Stimulated activated CD8-positive, alpha-beta memory T cell treated with anti-CD3 and anti-CD28 coated beads, Interleukin-7, amount 100 ng/mL, for 24 hours (primary cell): ENCODE measurements around the gene LATS1.
"Not testable (repeated sequence)": the region's sequence is repeated elsewhere in the genome, so short reads cannot be mapped to it uniquely, and the experiment has no call there.

Experiments
- DNase-seq: peaks from one replicate; pipeline ENCODE4 v3.0.0-alpha.2; 2020; ENCODE audit warnings: low read depth

LATS1 gene

DNA sequence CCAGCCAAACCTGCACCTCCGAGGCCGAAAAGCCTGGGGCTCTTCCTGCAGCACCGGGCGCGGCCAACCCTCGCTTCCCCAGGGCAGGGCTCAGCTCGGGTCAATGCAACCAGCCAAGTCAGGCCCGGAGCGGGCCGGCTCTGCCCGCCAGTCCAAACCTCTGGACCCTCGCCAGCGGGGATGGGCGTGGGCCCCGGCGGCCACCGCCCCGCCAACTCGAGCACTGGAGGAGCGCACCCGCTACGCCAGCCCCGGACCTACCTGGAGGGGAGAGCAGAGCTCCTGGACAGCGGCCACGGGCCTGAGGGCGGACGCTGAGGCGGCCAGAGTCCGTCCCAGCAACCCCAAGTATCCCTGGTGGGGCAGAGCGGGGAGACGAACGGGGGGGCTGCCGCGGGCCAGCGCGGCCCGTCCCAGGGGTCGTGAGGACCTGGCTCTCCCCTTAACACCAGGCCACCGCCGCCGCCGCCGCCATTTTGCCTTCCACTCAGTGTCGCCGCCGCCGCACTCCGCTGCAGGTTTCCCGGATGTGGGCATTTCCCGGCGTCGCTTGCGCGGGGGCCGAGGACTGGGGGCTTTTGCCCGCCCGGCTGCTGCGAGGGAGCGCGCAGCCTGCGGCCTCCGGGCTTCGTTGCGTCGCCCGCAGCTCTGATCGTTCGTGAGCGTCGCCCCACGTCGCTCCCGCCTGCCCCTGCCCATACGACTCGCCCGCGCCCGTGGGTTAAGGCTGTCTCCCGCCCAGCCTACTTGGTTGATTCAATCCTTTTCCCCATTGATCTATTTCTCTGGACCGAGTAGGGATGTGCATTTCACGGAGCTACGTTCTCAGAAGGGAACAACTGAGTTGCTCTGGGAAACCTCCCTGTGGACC is at the start of gene LATS1:
TSS of gene LATS1 (minus strand) at position 514 of the 871 bp plus-strand sequence. CDS start 15,975 bp downstream, outside the sequence.
- peak; percentile 84 for DNase-seq

GRCh38 chr6:149766156-149766769 is 48.4 kb upstream of the LATS1 start:
- no peak for DNase-seq

DNA sequence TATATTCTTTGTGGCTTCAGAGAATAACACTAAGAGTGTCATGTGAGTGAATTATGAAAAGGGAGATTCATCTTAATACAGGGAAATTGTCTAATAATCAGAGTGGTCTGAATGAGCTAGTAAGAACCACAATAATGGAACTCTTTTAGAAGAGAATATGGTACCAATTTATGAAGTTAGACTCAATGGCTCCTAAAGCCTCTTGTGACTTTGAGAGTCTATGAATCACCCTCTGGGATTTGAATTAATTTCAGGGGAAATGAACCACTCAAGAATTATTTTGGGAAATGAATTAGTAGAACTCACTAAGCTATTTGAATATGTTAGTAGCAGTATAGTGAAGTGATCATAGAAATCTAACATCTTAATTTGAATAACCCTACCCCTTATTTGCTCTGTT is 46.0 kb upstream of the LATS1 start:
- no peak for DNase-seq

DNA sequence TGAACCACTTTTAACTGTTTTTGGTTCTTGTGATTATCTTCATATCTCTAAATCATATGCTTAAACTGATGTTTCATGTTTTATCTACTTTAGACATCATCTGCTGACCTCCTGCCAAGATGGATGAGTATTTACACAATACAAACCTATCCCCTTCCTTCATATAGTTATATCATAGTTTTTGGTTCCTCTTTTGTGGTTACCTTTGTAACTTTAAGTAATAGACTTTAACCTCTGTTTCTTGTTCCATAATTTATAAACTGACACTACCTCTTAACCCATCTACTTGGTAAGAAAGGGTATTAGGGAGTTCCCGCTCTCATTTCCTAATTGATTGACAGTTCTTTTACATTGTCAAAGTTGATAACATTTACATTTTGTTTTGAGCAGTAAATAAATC is 43.5 kb upstream of the LATS1 start:
- DNase-seq = no peak

DNA sequence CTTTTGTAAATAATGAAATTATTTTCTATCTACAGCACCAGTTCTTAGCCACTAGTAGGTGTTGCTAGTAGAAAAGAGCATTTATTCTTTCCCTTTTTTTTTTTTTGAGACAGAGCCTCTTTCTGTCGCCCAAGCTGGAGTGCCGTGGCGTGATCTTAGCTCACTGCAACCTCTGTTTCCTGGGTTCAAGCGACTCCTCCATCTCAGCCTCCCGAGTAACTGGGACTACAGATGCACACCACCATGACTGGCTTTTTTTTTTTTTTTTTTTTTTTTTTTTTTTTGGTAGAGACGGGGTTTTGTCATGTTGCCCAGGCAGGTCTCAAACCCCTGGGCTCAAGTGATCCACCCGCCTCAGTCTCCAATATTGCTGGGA is 38.3 kb upstream of the LATS1 start:
- no peak for DNase-seq

GRCh38 chr6:149755300-149756260 is 37.7 kb upstream of the LATS1 start:
- no peak for DNase-seq

DNA sequence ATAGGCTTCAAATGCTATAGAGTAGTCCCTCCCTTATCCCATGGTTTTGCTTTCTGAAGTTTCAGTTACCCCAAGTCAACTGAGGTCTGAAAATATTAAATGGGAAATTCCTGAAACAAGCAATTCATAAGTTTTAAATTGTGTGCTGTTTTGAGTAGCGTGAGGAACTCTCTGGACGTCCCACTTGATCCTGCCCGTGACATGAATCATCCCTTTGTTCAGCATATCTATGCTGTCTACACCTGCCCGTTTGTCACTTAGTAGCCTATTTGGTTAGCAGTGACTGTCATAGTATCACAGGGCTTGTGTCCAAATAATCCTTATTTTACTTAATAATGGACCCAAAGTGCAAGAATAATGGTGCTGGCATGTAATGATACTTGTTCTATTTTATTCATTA is 36.6 kb upstream of the LATS1 start:
- DNase-seq = no peak

- not testable (repeated sequence) for DNase-seq
Measured at GRCh38 chr6:149753374-149753637, 35.4 kb upstream of the LATS1 start.

- no peak for DNase-seq
Measured at GRCh38 chr6:149752600-149753373, 34.9 kb upstream of the LATS1 start.

DNA sequence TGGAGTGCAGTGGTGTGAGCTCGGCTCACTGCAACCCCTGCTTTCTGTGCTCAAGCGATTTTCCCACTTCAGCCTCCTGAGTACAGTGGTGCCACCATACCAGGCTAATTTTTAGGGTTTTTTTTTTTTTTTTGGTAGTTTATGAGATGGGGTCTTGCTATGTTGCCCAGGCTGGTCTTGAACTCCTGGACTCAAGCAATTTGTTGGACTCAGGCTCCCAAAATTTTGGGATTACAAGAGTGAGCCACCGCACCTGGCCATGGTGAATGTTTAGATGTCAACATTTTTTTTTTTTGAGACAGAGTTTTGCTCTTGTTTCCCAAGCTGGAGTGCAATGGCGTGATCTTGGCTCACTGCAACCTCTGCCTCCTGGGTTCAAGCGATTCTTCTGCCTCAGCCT is 34.0 kb upstream of the LATS1 start:
- not testable (repeated sequence) for DNase-seq

GRCh38 chr6:149751239-149751638 is 33.3 kb upstream of the LATS1 start:
- DNase-seq = no peak

- peak; percentile 37 for DNase-seq
Measured at GRCh38 chr6:149750136-149750609, 32.3 kb upstream of the LATS1 start.

DNA sequence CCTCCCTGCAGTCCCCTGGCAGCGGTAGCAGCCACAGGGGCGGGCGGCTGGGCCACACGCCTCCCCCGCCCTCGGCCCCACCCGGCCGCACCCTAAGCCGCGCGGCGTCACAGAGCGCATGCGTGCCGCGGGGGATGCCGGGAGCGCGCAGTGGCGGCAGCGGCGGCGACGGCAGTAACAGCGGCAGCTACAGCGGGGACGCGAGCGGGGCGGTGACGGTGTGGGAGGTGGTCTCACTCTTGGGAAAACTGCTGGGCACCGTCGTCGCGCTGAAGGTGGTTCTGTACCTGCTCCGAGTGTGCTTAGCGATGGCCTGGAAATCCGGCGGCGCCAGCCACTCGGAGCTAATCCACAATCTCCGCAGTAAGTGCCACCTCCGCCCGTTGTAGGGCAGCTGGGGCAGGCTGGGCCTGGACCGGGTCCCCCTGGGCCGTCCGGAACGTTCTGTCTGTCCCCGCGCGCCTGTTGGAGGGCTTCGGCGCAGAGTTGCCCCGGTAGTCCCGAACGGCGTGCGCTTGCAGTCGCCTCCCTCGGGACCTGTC is 31.8 kb upstream of the LATS1 start, which contains the start of gene PCMT1:
TSS of gene PCMT1 (plus strand) at position 148 of the 542 bp plus-strand sequence. CDS start at position 309, 161 bp downstream.
- peak; percentile 77 for DNase-seq

GRCh38 chr6:149749082-149749593 is 31.2 kb upstream of the LATS1 start:
- DNase-seq = not testable (repeated sequence)

DNA sequence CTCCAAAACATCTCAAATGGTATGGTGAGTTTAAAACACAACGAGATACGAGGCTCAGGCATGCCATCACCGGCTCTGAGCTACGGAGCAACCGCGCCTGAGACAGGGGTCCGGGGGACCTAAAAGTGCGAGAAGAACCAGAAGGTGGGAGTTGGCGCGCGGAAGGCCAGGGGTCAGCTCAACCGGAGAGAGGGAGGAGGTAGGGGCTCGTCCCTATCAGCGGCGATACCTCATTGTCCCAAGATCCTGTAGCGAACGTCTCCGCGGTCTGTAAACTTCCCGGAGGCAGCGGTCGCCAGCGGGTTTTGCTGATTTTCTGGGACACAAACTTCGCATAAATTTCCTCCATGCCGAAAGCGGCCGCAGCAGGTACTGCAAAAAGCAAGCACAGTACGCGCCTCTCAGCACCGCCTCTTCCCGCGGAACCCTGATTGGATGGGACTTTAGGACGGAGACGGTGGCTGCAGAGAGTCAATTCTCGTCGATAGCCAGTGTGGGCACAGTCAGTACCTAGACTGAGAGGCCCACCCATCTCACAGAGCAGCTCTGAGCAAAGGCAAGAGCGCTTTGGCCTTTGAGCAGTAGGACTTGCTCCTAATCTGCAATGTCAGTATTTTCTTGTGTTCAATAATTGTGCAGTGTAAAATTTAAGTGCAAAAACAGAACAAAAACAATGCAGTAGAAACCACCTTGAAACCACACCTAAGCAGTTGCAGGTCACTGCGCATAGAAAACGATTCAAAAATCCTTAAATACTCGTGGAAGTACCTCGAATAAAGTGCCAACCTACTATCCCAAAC is 28.4 kb upstream of the LATS1 start, which contains the start of gene NUP43:
TSS of gene NUP43 (minus strand) at position 383 of the 800 bp plus-strand sequence. CDS start at position 349, 34 bp downstream.
- DNase-seq = peak; percentile 88

- not testable (repeated sequence) for DNase-seq
Measured at GRCh38 chr6:149745252-149745651, 27.4 kb upstream of the LATS1 start.

DNA sequence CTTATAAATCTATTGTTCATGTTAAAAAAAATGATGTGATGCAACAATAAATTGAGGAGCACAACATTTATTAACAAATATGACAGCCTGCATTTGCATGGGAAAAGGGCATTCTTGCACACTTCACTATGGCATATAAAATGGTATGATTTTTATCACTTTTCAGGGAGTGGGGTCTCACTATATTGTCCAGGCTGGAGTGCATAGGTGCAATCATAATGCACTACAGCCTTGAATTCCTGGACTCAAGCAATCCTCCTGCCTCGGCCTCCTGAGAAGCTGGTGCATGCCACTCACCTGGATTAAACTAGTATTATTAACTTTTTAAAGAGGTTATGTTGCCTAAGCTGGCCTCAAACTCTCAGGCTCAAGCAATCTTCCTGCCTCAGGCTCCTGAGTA is 17.0 kb upstream of the LATS1 start:
- no peak for DNase-seq

- DNase-seq = no peak
Measured at GRCh38 chr6:149733089-149733720, 15.3 kb upstream of the LATS1 start.

DNA sequence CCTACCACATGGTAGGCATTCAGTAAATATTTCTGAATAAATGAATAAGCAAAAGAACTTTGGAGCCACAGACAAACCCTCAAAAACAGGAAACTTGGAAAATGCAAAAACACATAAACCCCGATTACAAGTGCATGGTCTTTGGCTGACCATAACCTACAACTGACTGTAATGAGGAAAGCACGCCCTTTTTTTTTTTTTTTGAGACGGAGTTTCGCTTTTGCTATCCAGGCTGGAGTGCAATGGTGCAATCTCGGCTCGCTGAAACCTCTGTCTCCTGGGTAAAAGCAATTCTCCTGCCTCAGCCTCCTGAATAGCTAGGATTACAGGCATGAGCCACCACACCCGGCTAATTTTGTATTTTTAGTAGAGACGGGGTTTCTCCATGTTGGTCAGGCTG is 11.9 kb upstream of the LATS1 start:
- no peak for DNase-seq
